ENCODE data around the gene SLC1A4. TPM values are rescaled to one million over a fixed set of nuclear protein-coding genes. Genes with fewer than 3 reads are reported as not detected.
A peak's percentile ranks its signal among the peaks of the same experiment; 100 is the strongest.

The SLC1A4 gene
- total RNA-seq, 2 donors from 2014 or later: 21.2 to 33.2 TPM

DNA sequence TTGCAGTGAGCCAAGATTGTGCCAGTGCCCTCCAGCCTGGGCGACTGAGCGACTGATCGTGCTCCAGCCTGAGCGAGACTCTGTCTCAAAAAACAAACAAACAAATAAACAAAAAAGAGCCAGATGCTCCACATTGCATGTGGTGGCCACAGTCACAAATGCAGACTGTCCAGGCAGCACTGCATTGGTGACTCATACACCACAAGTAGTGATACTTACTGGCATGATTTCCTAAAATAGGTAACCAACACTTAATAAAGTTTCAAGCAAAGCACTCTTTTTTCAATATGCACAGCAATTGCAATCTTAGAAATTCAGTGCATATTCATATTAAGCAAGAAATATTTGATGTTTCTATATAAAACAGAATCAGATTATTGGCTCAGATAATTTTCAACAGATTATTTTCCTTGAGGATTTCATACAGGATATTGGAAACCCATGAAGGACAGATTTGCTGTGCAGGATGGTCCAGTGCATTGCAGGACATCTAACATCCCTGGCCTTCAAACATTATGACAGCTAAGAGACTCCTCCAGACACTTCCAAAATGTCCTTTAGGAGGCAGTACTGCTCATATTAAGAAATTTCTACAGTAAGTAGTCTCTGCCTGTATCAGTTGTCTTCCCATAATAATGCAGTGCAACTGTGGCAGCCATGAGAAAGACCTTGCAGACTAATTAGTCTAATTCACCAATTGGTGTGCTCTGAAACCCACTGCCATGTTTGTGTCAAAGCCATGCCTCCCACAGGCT, 10.5 kb upstream of the SLC1A4 start:
- TF ChIP-seq, protein P1, sequence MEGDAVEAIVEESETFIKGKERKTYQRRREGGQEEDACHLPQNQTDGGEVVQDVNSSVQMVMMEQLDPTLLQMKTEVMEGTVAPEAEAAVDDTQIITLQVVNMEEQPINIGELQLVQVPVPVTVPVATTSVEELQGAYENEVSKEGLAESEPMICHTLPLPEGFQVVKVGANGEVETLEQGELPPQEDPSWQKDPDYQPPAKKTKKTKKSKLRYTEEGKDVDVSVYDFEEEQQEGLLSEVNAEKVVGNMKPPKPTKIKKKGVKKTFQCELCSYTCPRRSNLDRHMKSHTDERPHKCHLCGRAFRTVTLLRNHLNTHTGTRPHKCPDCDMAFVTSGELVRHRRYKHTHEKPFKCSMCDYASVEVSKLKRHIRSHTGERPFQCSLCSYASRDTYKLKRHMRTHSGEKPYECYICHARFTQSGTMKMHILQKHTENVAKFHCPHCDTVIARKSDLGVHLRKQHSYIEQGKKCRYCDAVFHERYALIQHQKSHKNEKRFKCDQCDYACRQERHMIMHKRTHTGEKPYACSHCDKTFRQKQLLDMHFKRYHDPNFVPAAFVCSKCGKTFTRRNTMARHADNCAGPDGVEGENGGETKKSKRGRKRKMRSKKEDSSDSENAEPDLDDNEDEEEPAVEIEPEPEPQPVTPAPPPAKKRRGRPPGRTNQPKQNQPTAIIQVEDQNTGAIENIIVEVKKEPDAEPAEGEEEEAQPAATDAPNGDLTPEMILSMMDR (IDR thresholded peaks at IDR 0.05): no peak
- no peak for TF ChIP-seq POLR2A (IDR thresholded peaks at IDR 0.05)
- no peak for TF ChIP-seq POLR2AphosphoS5 (IDR thresholded peaks at IDR 0.05)
- 100% methylated on average over 4 of the region's 4 CpGs for WGBS
- intact Hi-C loops (cut with DNase I): no loop called here

DNA sequence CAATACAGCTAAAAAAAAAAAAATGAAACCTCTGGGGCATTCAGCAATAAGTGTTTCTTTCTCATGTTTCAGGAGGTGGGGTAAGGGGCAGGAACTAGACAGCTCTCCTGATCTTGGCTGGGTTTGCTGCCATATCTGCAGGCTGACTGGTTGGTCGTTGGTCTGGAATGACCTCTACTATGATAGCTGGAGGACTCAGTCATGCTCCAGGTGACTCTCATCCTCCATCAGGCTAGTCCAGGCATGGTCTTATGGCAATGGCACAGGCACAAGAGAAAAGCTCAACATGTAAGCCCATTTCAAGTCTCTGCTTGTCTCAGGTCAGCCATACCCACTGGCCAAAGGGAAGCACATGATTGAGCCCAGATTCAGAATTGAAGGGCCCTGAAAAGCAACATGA, 9.5 kb upstream of the SLC1A4 start:
- H3K4me3 ChIP-seq: no peak overlapping the region
- H3K9me3 ChIP-seq: no peaks in the 10 kb centered on the region
- DNase-seq (ENCODE audit: low spot score): peak; percentile 10
- H3K36me3 ChIP-seq: no peaks in the 10 kb centered on the region
- no peaks in the 10 kb centered on the region for H3K4me1 ChIP-seq (replicated peaks)
- intact Hi-C loops (cut with DNase I): no loop called here
- 38% methylated on average over 1 of the region's 1 CpG for WGBS
- H3K27me3 ChIP-seq (replicated peaks; ENCODE audit: insufficient read depth): no peaks in the 10 kb centered on the region
- TF ChIP-seq POLR2A (IDR thresholded peaks at IDR 0.05) (no peak), POLR2AphosphoS5 (IDR thresholded peaks at IDR 0.05) (no peak)
- TF ChIP-seq, protein P1 (IDR thresholded peaks at IDR 0.05): no peak
- no peak overlapping the region for H3K27ac ChIP-seq

More for the DNA sequence above, 10.5 kb upstream of the SLC1A4 start:
- Histone ChIP-seq H3K36me3 (no peaks in the 10 kb centered on the region), H3K4me1 (replicated peaks) (no peaks in the 10 kb centered on the region), H3K9me3 (no peaks in the 10 kb centered on the region), H3K27me3 (replicated peaks; ENCODE audit: insufficient read depth) (no peaks in the 10 kb centered on the region), H3K4me3 (no peak overlapping the region), H3K27ac (no peak overlapping the region)
- DNase-seq (ENCODE audit: low spot score): no peak

DNA sequence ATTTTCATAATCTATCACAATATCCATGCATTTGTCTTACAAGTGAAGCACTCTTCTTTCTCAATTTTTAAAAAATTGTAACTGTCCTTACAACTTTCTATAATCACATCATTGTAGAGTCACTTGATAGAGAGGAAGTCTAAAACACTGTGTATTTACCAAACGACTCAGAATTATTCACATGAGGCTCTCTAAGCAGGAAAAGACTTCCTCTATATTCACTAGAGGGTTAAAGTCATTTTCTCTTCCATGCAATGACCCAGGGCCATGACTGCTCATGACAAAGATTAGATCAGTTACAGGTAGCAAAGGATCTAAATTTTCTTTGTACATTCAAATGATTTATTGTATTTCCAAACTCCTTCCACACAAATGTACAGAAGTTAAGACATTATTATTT, 9.0 kb upstream of the SLC1A4 start:
- WGBS: 32% methylated on average over 1 of the region's 1 CpG
- Histone ChIP-seq H3K27me3 (replicated peaks; ENCODE audit: insufficient read depth) (no peaks in the 10 kb centered on the region), H3K36me3 (no peaks in the 10 kb centered on the region), H3K27ac (no peak overlapping the region), H3K4me3 (no peak overlapping the region), H3K9me3 (no peaks in the 10 kb centered on the region), H3K4me1 (replicated peaks) (no peaks in the 10 kb centered on the region)
- intact Hi-C loops (cut with DNase I): no loop called here
- no peak for TF ChIP-seq POLR2A (IDR thresholded peaks at IDR 0.05)
- TF ChIP-seq, protein P1 (IDR thresholded peaks at IDR 0.05): no peak
- no peak for TF ChIP-seq POLR2AphosphoS5 (IDR thresholded peaks at IDR 0.05)
- DNase-seq (ENCODE audit: low spot score): no peak

DNA sequence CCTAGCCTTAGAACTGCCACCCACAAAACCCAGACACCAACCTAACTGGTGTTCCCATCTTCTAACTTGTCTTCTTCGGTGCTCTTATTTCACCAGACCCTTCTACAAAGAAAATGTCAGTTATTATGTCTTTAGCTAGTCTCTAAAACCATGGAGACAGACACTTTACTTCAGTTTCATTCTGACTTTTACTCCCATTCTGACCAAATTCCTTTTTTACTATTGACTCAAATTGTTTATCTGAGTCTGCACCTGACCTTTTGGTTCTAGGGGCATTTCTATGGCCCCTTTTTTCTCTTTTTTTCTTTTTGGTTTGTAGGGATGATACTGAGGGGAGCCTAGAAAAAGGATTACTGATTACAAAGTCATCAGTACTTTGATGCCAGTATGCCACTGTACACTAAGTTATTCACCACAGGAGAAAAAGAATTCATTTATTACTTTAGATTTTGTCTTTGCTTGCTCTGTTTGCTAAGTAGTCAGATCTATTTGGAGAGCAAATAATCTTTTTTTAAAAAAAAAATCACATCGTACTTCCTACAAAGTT, 6.8 kb upstream of the SLC1A4 start:
- intact Hi-C loops (cut with DNase I): no loop called here
- H3K36me3 ChIP-seq: no peaks in the 10 kb centered on the region
- H3K27ac ChIP-seq: no peak overlapping the region
- H3K27me3 ChIP-seq (replicated peaks; ENCODE audit: insufficient read depth): no peaks in the 10 kb centered on the region
- no peak for DNase-seq (ENCODE audit: low spot score)
- H3K4me3 ChIP-seq: no peak overlapping the region
- no peak for TF ChIP-seq POLR2A (IDR thresholded peaks at IDR 0.05)
- no peaks in the 10 kb centered on the region for H3K4me1 ChIP-seq (replicated peaks)
- H3K9me3 ChIP-seq: no peaks in the 10 kb centered on the region
- 49% methylated on average over 2 of the region's 2 CpGs for WGBS

DNA sequence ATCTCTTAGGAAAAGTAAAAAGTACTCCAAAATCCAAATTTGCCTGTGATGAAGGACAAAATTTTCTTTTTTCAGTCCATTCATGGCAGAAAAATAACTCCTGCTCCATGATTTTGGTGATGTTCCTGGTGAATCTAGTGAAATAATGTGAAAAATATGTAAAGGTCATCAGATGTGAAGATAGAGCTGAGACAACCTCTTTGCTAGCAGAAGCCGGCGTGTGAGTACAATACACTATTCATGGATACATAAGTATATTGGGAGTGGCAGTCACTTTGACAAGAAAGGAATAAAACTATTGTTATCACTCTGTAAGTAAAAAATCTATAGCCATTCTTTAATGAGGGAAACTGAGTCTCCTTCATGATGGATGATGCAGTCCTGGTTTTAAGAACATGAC, 6.3 kb upstream of the SLC1A4 start:
- intact Hi-C loops (cut with DNase I): no loop called here
- TF ChIP-seq POLR2A (IDR thresholded peaks at IDR 0.05) (no peak), POLR2AphosphoS5 (IDR thresholded peaks at IDR 0.05) (no peak)
- TF ChIP-seq, protein P1 (IDR thresholded peaks at IDR 0.05): no peak
- H3K27me3 ChIP-seq (replicated peaks; ENCODE audit: insufficient read depth): no peaks in the 10 kb centered on the region

More for the DNA sequence above, 6.3 kb upstream of the SLC1A4 start:
- Histone ChIP-seq H3K27ac (no peak overlapping the region), H3K4me1 (replicated peaks) (no peaks in the 10 kb centered on the region), H3K4me3 (no peak overlapping the region), H3K9me3 (no peaks in the 10 kb centered on the region), H3K36me3 (no peaks in the 10 kb centered on the region)
- WGBS: 81% methylated on average over 2 of the region's 2 CpGs
- no peak for DNase-seq (ENCODE audit: low spot score)

Data from prostate gland (tissue), 2 donors.